Trophoblast cell (in vitro differentiated cells and primary cell): ENCODE measurements around the gene ABCG1.

ENCODE experiments used
- DNase-seq, 2 donors: peaks; one replicate each; pipeline ENCODE4 v3.0.0-alpha.2; 2016
- H2AFZ ChIP-seq: 2 replicates; pipeline ENCODE4 v1.6.1; 2013; ENCODE audit warnings: low read length, moderate library complexity, mild to moderate bottlenecking; ENCODE audit not compliant: insufficient read depth, poor library complexity
- H2AK5ac ChIP-seq: 2 replicates; pipeline ENCODE4 v1.6.1; 2013; ENCODE audit warnings: mild to moderate bottlenecking, low read length
- H2BK120ac ChIP-seq: 2 replicates; pipeline ENCODE4 v1.6.1; 2013; ENCODE audit warnings: low read length, mild to moderate bottlenecking, moderate library complexity; ENCODE audit not compliant: insufficient read depth, poor library complexity
- H2BK12ac ChIP-seq: 2 replicates; pipeline ENCODE4 v1.6.1; 2013; ENCODE audit warnings: mild to moderate bottlenecking, low read length, moderate library complexity
- H2BK5ac ChIP-seq: 2 replicates; pipeline ENCODE4 v1.6.1; 2013; ENCODE audit warnings: low read length, low read depth, moderate library complexity, mild to moderate bottlenecking; ENCODE audit not compliant: poor library complexity
- H3K14ac ChIP-seq: 2 replicates; pipeline ENCODE4 v1.6.1; 2013; ENCODE audit warnings: mild to moderate bottlenecking, low read length
- H3K18ac ChIP-seq: 2 replicates; pipeline ENCODE4 v1.6.1; 2013; ENCODE audit warnings: mild to moderate bottlenecking, low read length
- H3K23ac ChIP-seq: 2 replicates; pipeline ENCODE4 v1.6.1; 2013; ENCODE audit warnings: low read length
- H3K27ac ChIP-seq: 2 replicates; pipeline ENCODE4 v1.5.1; 2013; ENCODE audit warnings: low read depth, mild to moderate bottlenecking, inconsistent platforms, low read length, moderate library complexity
- H3K27me3 ChIP-seq: 2 replicates; pipeline ENCODE4 v1.6.1; 2013; ENCODE audit warnings: inconsistent platforms, mild to moderate bottlenecking, low read length, moderate library complexity; ENCODE audit not compliant: insufficient read depth
- H3K36me3 ChIP-seq, 2 experiments: 1 replicate in 1 of 2; 2 replicates in 1 of 2; pipeline ENCODE4 v1.6.1; 2013; ENCODE audit warnings: low read length in 2 of 2, mild to moderate bottlenecking in 2 of 2, moderate library complexity in 1 of 2; ENCODE audit not compliant: insufficient read depth in 2 of 2, control insufficient read depth in 1 of 2
- H3K4ac ChIP-seq: 2 replicates; pipeline ENCODE4 v1.6.1; 2013; ENCODE audit warnings: low read depth, mild to moderate bottlenecking, low read length, moderate library complexity
- H3K4me1 ChIP-seq, 2 experiments: 1 replicate in 1 of 2; 2 replicates in 1 of 2; pipeline ENCODE4 v1.6.1; 2013; ENCODE audit warnings: low read length in 2 of 2, mild to moderate bottlenecking in 2 of 2, moderate library complexity in 1 of 2; ENCODE audit not compliant: insufficient read depth in 2 of 2, control insufficient read depth in 1 of 2
- H3K4me2 ChIP-seq: 2 replicates; pipeline ENCODE4 v1.6.1; 2013; ENCODE audit warnings: inconsistent platforms, mild to moderate bottlenecking, low read length, moderate library complexity
- H3K4me3 ChIP-seq: 2 replicates; pipeline ENCODE4 v1.5.1; 2013; ENCODE audit warnings: mild to moderate bottlenecking, low read depth, low read length, inconsistent platforms
- H3K79me1 ChIP-seq: one replicate; pipeline ENCODE4 v1.6.1; 2013; ENCODE audit warnings: low read length
- H3K79me2 ChIP-seq: 2 replicates; pipeline ENCODE4 v1.6.1; 2013; ENCODE audit warnings: low read length, mild to moderate bottlenecking; ENCODE audit not compliant: control insufficient read depth, insufficient read depth, poor library complexity
- H3K9ac ChIP-seq: 2 replicates; pipeline ENCODE4 v1.6.1; 2013; ENCODE audit warnings: mild to moderate bottlenecking, low read length
- H3K9me3 ChIP-seq: 2 replicates; pipeline ENCODE4 v1.6.1; 2013; ENCODE audit warnings: low read depth, mild to moderate bottlenecking, control low read depth, inconsistent platforms, low read length; ENCODE audit not compliant: insufficient read depth
- H4K12ac ChIP-seq: 2 replicates; pipeline ENCODE4 v1.6.1; 2013; ENCODE audit warnings: low read depth, mild to moderate bottlenecking, low read length, moderate library complexity
- H4K8ac ChIP-seq: 2 replicates; pipeline ENCODE4 v1.6.1; 2013; ENCODE audit warnings: low read depth, mild to moderate bottlenecking, low read length, moderate library complexity
- H4K91ac ChIP-seq: one replicate; pipeline ENCODE4 v1.6.1; 2013; ENCODE audit warnings: low read depth, mild to moderate bottlenecking, low read length, moderate library complexity
- WGBS: extraction: QIAGEN DNeasy Blood & Tissue Kit; methylation state at CpG from one replicate; pipeline ENCODE4 v1.1.7; 2013; ENCODE audit warnings: missing lambda C conversion rate; ENCODE audit not compliant: insufficient read length, insufficient coverage; ENCODE audit errors: extremely low coverage; 5-methylcytosine and 5-hydroxymethylcytosine counted together

ABCG1 gene

DNA sequence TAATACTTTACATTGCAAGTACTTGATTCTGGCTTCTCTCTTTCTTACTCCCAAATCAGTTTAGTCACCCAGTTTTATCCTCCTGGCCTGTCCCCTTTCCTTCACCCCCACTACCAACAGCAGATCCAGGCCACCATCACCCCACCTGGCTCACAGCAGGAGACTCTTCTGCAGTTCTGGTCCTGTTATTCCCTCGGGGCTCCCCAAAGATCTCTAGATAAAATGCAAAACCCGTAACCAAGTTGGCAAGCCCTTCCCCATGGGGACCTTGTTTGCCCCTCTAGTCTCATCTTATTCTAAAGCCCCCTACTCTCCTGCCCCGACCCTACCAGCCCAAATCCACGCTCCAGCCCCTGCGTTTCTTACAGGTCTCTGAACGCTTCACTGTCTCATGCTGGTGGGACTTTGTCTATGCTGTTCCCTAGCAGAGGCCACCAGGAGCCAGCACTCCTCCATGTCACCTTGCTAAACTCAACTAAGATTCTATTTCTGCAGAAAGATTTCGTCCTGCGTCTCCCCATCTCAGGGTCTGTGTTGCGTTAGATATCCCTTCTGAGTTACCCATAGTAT, 4.0 kb downstream of the ABCG1 start:
- Histone ChIP-seq H2AK5ac (no peak overlapping the region), H3K9me3 (peaks cover 3% of the 10 kb centered on the region), H3K4me3 (no peak overlapping the region), H2BK120ac (no peak overlapping the region), H2BK12ac (no peak overlapping the region), H4K8ac (no peak overlapping the region), H3K14ac (no peak overlapping the region), H3K27me3 (peaks cover 28% of the 10 kb centered on the region), H3K18ac (no peak overlapping the region), H3K27ac (no peak overlapping the region), H3K9ac (no peak overlapping the region), H3K4ac (no peak overlapping the region), H3K36me3 (no peaks in the 10 kb centered on the region), H3K79me1 (no peaks in the 10 kb centered on the region), H2BK5ac (no peak overlapping the region), H3K79me2 (no peaks in the 10 kb centered on the region), H3K4me2 (no peak overlapping the region), H3K4me1 (peaks cover 10 to 11% of the 10 kb centered on the region in 2 experiments), H2AFZ (no peak overlapping the region), H4K12ac (no peak overlapping the region), H4K91ac (no peak overlapping the region), H3K23ac (no peak overlapping the region)
- WGBS, result no CpG with 5 or more reads among the region's 9 CpGs
- DNase-seq, result no peak

DNA sequence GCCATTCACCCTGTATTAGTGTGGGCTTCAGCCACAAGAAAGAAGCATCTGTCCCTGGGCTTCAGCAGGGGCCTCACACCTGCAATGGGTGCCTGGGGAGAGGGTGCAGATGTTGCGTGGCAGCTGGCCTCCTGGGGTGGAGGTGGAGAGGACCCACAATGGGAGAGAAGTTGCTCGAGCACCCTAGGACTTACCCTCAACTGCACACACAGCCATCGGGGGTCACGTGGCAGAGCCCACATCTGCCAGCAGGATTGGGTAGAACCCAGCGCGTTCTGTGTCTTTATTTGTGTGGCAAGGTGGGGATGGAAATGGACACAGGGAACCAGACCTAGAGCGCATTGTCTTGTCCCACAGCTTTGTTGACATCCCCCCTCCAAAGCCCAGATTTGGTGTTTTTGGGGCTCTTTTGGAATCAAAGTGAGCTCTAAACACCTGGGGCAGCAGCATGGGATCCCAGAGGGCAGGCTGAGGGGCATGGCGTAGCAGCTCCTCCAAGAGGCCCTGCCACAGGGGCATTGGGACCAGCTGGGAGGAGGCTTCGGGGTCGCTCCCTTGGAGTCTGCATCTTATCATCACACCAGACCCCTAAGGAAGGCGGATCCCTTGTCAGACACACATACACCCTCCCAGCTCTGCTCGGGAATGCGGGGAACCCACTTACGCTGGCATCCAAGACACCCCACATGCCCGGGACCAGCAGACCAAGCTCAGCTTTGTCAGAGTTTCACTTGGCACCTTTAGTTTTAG, 5.1 kb downstream of the ABCG1 start:
- Histone ChIP-seq H3K79me2 (no peaks in the 10 kb centered on the region), H3K4me2 (no peak overlapping the region), H3K4me1 (peaks cover 6 to 11% of the 10 kb centered on the region in 2 experiments), H2BK5ac (no peak overlapping the region), H4K91ac (no peak overlapping the region), H3K79me1 (no peaks in the 10 kb centered on the region), H2AK5ac (no peak overlapping the region), H2BK120ac (no peak overlapping the region), H3K9me3 (peaks cover 8% of the 10 kb centered on the region), H2AFZ (no peak overlapping the region), H4K8ac (no peak overlapping the region), H3K9ac (no peak overlapping the region), H3K36me3 (no peaks in the 10 kb centered on the region), H3K4me3 (peak overlapping the region; percentile 21), H4K12ac (no peak overlapping the region), H3K4ac (no peak overlapping the region), H3K27ac (no peak overlapping the region), H3K23ac (no peak overlapping the region), H3K14ac (no peak overlapping the region), H3K27me3 (peaks cover 20% of the 10 kb centered on the region), H3K18ac (no peak overlapping the region), H2BK12ac (no peak overlapping the region)
- no CpG with 5 or more reads among the region's 15 CpGs for WGBS
- DNase-seq, result no peak

DNA sequence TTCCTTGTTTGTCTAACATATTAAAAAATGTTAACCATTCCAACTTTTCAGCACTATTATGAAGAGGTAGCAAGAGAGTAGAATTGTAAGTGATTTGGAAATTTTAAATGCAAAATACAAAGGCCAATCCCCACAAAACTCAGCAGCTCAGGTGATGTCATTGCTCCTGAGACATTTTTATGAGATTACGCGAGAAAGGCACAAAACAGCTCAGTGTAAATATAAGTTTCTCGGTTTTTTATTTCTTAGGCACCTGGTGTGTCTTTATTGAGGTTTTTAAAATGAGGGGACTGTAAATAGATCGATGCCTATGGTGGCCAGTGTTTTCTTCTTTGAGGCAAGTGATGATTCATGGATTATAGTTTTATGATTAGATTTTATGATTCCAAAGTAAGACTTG, 6.1 kb downstream of the ABCG1 start:
- Histone ChIP-seq H3K9me3 (peaks cover 8% of the 10 kb centered on the region), H4K12ac (no peak overlapping the region), H3K27me3 (peaks cover 10% of the 10 kb centered on the region), H3K79me2 (no peaks in the 10 kb centered on the region), H4K8ac (no peak overlapping the region), H3K27ac (no peak overlapping the region), H3K4ac (no peak overlapping the region), H3K9ac (no peak overlapping the region), H3K4me3 (no peak overlapping the region), H2AK5ac (no peak overlapping the region), H3K4me1 (peaks cover 0 to 1% of the 10 kb centered on the region in 2 experiments), H2BK120ac (no peak overlapping the region), H3K18ac (no peak overlapping the region), H3K4me2 (no peak overlapping the region), H4K91ac (no peak overlapping the region), H3K36me3 (no peaks in the 10 kb centered on the region), H2BK5ac (no peak overlapping the region), H2AFZ (no peak overlapping the region), H3K14ac (no peak overlapping the region), H3K79me1 (no peaks in the 10 kb centered on the region), H3K23ac (no peak overlapping the region), H2BK12ac (no peak overlapping the region)
- DNase-seq, result no peak
- no CpG with 5 or more reads among the region's 4 CpGs for WGBS

DNA sequence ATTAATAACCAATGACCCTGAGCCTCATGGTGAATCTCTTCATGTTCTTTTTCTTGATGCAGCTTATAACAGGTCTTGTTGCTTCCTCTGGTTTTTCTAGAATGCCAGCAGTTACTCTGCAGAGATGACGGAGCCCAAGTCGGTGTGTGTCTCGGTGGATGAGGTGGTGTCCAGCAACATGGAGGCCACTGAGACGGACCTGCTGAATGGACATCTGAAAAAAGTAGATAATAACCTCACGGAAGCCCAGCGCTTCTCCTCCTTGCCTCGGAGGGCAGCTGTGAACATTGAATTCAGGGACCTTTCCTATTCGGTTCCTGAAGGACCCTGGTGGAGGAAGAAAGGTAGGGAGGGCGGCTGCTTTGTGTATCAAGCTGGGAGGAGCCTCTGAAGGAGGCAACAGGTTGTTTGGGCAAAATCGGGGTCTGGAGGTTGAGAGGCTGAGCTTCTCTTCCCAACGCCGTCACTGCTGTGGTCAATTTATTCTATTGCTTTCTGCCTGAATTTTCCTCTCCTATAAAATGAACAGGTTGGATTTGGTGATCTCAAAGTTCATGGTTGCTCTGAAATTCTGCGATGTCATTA, 6.7 kb downstream of the ABCG1 start:
- H3K4me3 ChIP-seq, result no peak overlapping the region
- peaks cover 8% of the 10 kb centered on the region for H3K9me3 ChIP-seq
- H2BK5ac ChIP-seq, result no peak overlapping the region
- no peak overlapping the region for H3K27ac ChIP-seq
- no peak overlapping the region for H3K4ac ChIP-seq
- no peak overlapping the region for H2AFZ ChIP-seq
- no peak overlapping the region for H3K18ac ChIP-seq
- no peaks in the 10 kb centered on the region for H3K79me2 ChIP-seq
- H3K23ac ChIP-seq, result no peak overlapping the region
- H3K4me1 ChIP-seq, result no peaks in the 10 kb centered on the region
- no peaks in the 10 kb centered on the region for H3K79me1 ChIP-seq
- no peak overlapping the region for H2AK5ac ChIP-seq
- no peak overlapping the region for H4K8ac ChIP-seq
- no peaks in the 10 kb centered on the region for H3K36me3 ChIP-seq
- DNase-seq, result no peak
- no peak overlapping the region for H2BK120ac ChIP-seq
- no peak overlapping the region for H4K91ac ChIP-seq
- WGBS, result no CpG with 5 or more reads among the region's 13 CpGs
- H3K4me2 ChIP-seq, result no peak overlapping the region
- no peak overlapping the region for H4K12ac ChIP-seq
- no peak overlapping the region for H3K14ac ChIP-seq
- no peak overlapping the region for H2BK12ac ChIP-seq
- H3K27me3 ChIP-seq, result peaks cover 6% of the 10 kb centered on the region
- H3K9ac ChIP-seq, result no peak overlapping the region
